CD4-positive, alpha-beta T cell treated with Interleukin-6 at 100 ng/mL for 8 hours (primary cell): ENCODE measurements around the gene IKZF4.
"Not testable (repeated sequence)": the region's sequence is repeated elsewhere in the genome, so short reads cannot be mapped to it uniquely, and the experiment has no call there.

ENCODE experiments used
- DNase-seq: peaks from one replicate; pipeline ENCODE4 v3.0.0-alpha.2; 2020; ENCODE audit warnings: mixed read lengths, low spot score

IKZF4 gene

DNA sequence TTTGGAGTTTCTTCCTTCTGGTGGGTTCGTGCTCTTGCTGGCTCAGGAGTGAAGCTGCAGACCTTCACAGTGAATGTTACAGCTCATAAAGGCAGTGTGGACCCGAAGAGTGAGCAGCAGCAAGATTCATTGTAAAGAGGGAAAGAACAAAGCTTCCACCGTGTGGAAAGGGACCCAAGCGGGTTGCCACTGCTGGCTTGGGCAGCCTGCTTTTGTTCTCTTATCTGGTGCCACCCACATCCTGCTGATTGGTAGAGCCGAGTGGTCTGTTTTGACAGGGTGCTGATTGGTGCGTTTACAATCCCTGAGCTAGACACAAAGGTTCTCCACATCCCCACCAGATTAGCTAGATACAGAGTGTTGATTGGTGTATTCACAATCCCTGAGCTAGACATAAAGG lies 21.3 kb upstream of the IKZF4 start:
- not testable (repeated sequence) for DNase-seq

DNA sequence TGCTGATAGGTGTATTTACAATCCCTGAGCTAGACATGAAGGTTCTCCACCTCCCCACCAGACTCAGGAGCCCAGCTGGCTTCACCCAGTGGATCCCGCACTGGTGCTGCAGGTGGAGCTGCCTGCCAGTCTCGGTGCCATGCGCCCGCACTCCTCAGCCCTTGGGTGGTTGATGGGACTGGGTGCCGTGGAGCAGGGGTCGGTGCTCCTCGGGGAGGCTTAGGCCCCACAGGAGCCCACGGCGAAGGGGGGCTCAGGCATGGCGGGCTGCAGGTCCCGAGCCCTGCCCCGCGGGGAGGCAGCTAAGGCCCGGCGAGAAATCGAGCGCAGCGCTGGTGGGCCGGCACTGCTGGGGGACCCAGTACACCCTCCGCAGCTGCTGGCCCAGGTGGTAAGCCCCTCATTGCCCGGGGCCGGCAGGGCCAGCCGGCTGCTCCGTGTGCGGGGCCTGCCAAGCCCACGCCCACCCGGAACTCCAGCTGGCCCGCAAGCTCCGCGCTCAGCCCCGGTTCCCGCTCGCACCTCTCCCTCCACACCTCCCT lies 20.8 kb upstream of the IKZF4 start:
- DNase-seq, result not testable (repeated sequence)

DNA sequence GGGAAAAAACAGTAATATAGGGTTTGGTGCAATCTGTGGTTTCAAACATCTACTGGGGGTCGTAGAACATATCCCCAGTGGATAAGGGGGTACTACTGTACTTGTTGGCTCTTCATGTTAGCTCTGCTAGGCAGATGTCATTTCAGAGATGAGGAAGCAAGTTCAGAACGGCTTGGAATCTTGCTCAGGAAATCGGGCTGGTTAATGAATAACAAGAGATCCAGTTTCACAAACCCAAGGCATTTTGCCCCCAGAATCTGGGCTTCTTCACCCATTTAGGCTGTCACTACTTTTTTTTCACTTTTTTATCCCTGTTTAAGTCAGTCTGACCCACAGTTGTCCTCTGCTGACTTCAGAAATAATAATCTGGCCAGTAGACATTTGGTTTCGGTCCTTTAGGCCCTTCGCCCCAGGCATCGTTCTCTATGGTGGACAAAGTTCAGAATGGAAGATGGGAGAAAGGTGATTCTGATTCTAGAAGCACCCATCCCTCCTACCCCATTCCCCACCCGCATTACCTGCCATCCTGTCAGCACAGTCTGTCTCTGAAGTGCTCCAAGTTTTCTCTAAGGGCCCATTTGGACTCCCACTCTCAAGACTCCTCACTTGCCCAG lies 19.2 kb upstream of the IKZF4 start:
- DNase-seq, result no peak

DNA sequence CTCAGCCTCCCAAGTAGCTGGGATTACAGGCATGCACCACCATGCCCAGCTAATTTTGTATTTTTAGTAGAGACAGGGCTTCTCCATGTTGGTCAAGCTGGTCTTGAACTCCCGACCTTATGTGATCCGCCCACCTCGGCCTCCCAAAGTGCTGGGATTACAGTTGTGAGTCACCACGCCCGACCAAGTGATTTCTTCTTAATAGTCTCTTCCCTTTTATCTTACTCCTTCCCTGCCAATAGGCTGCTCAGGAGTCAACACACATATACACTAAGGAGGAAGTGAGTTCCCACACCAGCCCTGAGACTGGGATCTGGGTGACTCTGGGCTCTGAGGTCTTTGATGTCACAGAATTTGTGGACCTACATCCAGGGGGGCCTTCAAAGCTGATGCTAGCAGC lies 17.5 kb upstream of the IKZF4 start:
- not testable (repeated sequence) for DNase-seq

DNA sequence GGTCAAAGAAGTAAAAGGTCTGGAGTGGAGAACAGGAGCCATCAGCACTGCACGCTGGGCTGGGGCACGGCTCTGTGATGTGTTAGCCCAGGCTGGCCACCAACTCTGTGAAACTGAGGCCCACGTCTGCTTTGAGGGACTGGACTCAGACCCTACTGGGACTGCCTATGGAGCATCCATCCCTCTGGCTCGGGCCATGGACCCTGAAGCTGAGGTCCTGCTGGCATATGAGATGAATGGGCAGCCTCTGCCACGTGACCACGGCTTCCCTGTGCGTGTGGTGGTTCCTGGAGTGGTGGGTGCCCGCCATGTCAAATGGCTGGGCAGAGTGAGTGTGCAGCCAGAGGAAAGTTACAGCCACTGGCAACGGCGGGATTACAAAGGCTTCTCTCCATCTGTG lies 16.6 kb upstream of the IKZF4 start:
- DNase-seq, result no peak

DNA sequence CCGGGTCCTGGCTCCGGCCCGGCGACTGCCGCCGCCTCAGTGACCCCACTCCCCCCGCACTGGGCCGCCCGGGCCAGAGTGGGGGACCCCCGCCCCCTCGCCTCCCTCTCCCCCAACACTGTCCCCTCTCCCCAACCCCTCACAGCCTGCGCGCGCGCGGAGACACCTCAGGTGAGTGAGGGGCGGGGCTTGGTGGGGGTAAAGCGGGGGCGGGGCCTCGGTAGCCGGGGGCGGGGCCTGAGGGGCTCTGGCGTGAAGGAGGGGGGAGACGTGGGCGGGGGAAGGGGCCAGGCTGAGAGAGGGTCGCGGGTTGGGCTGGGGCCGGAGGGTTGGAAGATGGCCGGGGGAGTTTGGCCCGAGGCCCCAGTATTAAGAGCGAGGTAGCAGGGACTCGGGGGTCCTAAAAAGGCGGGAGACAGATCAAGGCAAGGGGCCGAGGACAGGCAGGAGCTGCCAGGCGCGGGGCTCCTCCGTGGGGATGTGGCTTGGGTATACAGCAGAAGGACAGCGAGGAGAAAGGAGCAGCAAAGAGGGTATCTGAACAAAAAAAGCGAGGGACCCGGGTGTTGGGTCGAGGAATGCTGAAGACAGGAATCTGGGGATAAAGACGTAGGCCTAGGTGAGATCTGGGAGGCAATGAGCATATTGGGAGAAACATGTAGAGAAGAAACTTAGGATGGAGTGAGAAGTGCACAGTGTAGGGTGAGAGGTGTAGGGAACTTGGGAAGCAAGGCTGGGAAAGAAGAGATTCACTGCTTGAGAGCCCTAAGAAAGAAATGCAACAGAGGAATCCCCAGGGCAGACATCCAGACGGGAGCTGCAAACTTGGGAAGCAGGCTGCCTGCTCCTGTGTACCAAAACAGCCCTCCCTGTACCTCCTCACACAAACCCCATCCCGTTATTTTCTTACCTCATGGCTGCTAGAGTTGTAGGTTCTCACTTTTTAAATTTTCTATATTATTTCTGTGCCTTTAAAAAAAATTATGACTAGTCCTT lies 13.0 kb upstream of the IKZF4 start:
- peak; percentile 71 for DNase-seq

DNA sequence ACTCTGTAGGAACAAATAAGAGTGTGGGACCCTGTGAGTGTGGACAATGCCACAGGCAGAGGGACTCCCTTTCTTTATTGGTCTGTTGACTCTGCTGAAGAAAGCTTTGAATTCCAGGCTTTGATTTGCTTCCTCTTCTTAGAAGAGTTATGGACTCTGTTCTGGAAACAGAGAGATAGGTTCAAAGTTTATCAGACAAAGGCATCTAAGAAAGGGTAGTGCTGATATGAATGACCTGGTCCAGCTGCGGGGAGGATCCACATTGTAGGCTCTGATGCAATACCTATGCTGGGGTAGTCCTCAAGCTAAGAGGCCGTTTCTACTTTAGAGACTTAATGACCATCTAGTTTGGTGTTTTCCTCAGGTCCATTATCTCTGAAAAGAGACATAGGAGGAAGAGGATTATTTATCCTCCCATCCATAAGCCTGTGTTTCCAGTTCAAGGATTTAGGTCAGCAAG lies 10.7 kb upstream of the IKZF4 start:
- DNase-seq, result no peak

DNA sequence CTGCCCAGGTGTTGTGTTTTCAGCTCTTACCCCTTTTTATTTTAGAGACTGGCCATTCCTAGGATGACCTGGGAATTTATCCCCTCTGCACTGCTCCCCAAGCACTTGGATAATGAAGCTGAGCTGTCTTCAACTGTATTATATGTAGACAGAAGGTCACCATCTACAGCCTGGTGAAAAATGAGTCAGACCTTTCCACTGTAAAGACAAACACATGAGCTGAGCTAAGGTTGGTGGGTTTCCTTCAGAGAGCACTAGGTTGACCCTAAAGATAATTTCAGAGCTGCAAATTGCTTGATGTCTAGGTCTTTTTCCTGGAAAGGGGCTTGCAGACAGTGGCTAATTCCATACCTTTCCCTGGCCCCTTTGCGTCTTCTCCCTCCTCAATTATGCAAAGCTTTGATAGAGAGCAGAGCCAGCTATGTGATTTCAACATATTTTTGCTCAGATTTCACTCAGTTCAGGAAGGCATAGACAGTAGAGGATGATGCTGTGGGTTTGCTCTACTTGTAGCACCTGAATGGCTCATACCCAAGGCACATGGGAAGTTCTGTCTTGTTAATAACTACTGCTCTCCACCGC lies 9.2 kb upstream of the IKZF4 start:
- no peak for DNase-seq

DNA sequence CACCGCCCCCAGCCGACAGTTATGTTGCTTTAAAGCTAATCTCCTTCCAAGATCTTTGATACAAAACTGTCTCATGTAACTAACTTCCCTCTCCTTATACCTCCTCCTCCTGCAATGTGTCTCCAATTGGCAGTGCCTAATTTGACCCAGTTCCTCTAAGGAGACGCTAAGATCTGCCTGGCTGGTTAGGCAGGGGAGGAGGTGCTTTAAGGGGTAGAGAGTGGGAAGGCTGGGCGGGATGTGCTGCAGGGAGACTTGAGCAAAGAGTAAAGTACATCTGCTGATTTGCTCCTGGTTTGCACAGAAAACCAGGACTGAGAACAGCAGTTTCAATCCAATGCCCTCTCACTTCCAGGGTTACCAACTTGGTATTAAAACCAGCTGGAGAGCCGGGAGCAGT lies 7.4 kb upstream of the IKZF4 start:
- DNase-seq, result no peak

DNA sequence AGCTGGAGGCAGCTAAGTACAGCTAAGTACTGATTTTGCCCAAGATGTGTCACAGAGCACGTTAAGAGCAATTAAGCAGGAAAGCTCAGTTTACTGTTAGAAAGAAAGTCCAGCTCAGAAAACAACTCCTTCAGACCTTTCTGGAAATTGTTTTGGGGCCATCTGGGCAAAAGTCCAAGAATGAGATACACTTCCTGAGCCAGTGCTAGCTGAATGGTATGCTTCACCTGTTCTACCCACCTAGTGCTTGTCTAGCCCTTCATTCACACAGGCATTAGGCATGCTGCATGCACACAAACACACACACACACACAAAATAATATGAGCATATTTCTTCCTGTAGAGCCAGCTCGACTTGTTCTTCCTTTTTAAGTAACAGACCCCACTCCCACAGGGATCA lies 6.6 kb upstream of the IKZF4 start:
- DNase-seq, result no peak

DNA sequence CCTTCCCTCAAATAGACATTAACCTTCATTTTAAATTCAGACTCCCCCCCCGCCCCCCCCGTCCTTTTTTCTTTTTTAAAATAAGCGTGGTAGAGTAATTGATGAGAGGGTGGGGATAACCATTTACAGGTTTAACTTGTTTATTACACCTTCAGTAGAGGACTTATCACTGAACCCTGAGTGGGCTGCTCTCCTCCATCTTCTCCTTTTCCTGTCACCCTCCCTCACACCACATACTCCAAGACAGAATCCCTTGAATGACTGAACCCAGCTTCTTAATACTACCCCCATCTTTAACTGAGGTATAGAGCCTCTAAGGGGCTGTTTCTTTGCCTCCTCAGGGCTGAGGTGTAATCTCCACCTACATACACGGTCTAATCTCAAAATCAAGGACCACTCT lies 3.7 kb upstream of the IKZF4 start:
- no peak for DNase-seq

DNA sequence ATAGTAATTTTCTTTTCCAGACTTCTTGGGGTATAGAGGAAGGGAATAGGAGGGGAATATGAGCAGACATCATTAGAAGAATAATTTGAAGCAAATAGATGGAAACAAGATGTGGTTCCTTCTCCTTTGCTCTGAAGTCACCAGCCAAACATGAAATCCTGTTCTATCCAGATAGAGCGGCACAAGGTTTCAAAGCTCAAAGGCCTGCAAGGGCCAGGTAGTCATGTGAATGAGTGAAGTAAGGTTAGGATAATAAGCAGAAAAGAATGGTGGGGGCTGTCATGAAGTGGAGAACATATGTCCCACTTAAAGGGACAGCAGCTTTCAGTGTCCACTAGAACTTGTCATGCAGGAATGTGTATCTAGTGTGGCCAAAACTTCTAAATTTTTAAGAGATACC lies 2.5 kb upstream of the IKZF4 start:
- DNase-seq, result no peak

DNA sequence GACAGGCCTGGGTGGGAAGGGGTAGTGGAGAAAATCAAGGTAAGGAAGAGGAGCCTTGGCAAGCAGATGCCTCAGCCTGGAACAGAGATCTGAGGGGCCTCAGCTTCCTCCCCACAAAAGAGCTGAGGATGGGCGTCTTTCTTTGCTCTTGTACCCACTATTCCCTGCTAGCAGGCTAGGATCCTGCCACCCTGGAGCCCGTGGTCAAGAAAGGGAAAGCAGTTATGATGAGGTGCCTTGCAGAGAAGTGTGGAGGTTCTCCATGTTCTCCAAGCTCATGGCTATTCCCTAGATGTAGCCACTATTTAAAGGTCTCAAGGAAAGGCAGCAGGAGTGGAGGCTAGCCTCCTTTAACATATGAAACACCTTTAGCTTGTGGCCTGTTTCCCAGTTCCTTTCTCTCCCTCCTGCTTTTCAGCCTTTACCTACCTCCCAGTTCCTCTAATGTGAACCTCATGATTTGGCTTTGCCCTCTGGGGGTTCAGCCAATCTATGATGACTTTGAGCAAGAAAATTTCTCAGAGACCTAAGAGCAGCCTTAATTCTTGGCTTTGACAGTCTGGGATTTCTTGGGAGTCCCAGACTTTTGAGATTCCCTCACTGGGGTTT lies 1.1 kb downstream of the IKZF4 start:
- DNase-seq, result no peak

DNA sequence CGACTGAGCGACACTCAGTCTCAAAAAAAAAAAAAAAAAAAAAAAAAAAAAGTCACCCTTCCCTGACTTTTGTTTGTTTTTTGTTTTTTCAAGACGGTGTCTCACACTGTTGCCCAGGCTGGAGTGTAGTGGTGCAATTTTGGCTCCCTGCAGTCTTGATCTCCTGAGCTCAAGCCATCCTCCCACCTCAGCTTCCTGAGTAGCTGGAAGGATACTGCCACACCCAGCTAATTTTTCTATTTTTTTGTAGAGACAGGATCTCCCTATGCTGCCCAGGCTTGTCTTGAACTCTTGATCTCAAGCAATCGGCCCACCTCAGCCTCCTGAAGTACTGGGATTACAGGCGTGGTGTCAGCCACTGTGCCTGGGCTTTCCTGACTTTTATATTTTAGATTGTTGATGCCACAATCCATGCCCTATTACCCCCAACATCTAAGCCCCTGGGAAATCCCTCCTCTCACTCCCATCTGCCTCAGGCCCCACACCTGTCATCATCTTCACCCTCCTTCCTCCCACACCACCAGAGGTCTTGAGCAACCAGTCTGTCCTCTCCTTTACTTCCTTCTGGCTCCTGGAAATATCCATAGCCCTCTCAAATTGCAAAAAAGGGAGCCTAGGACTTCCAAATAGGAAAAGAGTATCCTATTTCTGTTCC lies 7.8 kb downstream of the IKZF4 start:
- DNase-seq, result no peak

DNA sequence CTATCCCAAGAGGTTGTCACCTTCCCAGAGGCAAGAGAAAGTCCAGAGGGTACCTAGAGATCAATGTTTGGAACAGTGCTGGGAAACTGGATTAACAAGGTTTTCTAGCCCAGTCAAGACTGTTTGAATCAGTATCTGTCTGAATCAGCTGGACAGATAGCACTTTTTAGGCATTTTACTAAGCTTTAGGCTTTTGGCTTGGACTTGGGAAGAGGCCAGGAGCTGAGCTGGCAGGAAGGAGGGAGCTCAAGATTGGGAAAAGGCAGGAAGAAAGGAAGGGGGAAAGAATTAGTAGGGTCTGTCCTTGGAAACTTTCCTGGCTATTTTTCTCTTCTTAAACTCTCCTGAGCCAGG lies 8.3 kb downstream of the IKZF4 start:
- no peak for DNase-seq

DNA sequence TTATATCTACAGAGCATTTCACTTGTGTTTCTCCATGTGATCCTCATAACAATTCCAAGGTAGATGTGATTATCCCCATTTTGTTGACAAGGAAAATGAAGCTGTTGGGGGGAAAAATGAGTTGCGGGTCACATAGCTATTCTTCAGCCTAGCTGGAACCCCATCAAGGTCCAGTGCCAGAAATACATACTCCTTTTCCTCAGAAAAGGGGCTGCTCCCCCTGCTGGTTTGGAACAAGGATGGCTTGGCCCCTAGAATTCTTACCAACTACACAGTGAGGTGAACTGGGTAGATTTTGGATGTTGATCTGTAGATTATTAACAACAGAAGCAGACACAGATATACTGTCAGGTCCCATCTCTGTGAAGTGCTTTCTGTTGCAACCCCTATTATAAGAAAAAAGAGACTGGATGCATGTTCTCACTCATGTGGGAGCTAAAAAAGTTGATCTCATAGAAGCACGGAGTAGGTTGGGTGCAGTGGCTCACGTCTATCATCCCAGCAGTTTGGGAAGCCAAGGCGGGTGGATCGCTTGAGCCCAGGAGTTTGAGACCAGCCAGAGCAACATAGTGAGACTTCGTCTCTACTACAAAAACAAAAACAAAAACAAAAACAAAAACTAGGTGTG lies 8.9 kb downstream of the IKZF4 start:
- DNase-seq, result peak; percentile 46

DNA sequence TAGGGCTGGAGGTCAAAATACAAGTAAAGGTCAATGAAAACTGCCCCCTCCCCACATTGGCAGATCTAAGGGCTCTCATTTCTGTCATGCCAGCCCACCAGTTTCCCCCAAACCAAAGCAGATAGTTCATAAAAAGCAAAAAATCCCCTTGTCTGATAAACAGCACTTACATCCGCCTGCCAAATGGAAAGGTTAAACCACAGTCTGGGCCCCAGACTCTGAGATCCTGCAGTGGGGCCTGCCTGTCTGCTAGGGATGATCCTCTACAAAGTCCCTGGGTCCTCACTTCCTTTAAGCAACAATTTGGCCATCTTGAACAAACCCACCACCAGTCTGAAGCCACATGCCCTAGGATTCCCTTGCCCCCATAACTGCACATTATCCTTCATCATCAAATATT lies 11.1 kb downstream of the IKZF4 start:
- no peak for DNase-seq

DNA sequence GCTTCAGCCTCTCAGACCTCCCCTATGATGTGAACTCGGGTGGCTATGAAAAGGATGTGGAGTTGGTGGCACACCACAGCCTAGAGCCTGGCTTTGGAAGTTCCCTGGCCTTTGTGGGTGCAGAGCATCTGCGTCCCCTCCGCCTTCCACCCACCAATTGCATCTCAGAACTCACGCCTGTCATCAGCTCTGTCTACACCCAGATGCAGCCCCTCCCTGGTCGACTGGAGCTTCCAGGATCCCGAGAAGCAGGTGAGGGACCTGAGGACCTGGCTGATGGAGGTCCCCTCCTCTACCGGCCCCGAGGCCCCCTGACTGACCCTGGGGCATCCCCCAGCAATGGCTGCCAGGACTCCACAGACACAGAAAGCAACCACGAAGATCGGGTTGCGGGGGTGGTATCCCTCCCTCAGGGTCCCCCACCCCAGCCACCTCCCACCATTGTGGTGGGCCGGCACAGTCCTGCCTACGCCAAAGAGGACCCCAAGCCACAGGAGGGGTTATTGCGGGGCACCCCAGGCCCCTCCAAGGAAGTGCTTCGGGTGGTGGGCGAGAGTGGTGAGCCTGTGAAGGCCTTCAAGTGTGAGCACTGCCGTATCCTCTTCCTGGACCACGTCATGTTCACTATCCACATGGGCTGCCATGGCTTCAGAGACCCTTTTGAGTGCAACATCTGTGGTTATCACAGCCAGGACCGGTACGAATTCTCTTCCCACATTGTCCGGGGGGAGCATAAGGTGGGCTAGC lies 13.9 kb downstream of the IKZF4 start:
- DNase-seq, result no peak

DNA sequence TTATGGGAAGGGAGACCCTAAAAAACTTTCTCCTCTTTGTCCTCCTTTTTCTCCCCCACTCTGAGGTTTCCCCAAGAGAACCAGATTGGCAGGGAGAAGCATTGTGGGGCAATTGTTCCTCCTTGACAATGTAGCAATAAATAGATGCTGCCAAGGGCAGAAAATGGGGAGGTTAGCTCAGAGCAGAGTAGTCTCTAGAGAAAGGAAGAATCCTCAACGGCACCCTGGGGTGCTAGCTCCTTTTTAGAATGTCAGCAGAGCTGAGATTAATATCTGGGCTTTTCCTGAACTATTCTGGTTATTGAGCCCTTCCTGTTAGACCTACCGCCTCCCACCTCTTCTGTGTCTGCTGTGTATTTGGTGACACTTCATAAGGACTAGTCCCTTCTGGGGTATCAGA lies 16.3 kb downstream of the IKZF4 start:
- DNase-seq, result no peak

DNA sequence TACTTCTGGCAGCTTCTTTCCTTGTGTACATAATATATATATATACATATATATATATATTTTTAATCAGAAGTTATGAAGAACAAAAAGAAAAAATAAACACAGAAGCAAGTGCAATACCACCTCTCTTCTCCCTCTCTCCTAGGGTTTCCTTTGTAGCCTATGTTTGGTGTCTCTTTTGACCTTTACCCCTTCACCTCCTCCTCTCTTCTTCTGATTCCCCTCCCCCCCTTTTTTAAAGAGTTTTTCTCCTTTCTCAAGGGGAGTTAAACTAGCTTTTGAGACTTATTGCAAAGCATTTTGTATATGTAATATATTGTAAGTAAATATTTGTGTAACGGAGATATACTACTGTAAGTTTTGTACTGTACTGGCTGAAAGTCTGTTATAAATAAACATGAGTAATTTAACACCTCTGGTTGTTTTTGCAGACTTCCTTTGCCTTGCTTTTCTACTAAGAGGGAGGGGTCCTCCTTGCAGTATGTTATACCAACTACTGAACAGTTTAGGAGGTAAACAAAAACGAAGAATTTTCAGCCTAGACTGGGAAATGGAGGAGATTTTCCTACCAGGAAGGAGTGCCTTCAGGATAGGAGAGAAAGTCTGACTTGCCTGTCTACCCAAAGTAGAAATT lies 17.3 kb downstream of the IKZF4 start:
- DNase-seq, result no peak
